SJCRH30 (cell line): Measurements from ENCODE around the gene HSPBAP1. TPM values are rescaled to one million over a fixed set of nuclear protein-coding genes. Genes with fewer than 3 reads are reported as not detected.

Experiments used
- DNase-seq, 2 experiments: peaks; one replicate each; pipeline ENCODE4 v3.0.0-alpha.2; 2015 to 2020
- H3K27ac ChIP-seq: fragments of 250-450 bp; sonication (Bioruptor Pico); 2 replicates; pipeline ENCODE4 v1.5.1; 2020; ENCODE audit warnings: mild to moderate bottlenecking, moderate library complexity
- H3K27me3 ChIP-seq: fragments of 250-450 bp; sonication (Bioruptor Pico); 2 replicates; pipeline ENCODE4 v1.5.1; 2020; ENCODE audit warnings: mild to moderate bottlenecking, moderate library complexity
- H3K36me3 ChIP-seq: fragments of 250-450 bp; sonication (Bioruptor Pico); 2 replicates; pipeline ENCODE4 v1.5.1; 2020; ENCODE audit warnings: mild to moderate bottlenecking, moderate library complexity
- H3K4me1 ChIP-seq: fragments of 250-450 bp; sonication (Bioruptor Pico); 2 replicates; pipeline ENCODE4 v1.5.1; 2020; ENCODE audit warnings: mild to moderate bottlenecking, moderate library complexity
- H3K4me3 ChIP-seq: fragments of 250-450 bp; sonication (Bioruptor Pico); 2 replicates; pipeline ENCODE4 v1.5.1; 2020; ENCODE audit warnings: mild to moderate bottlenecking, moderate library complexity
- H3K9me3 ChIP-seq: fragments of 250-450 bp; sonication (Bioruptor Pico); replicated peaks from 2 replicates; pipeline ENCODE4 v1.5.1; 2020; ENCODE audit warnings: mild to moderate bottlenecking, moderate library complexity
- total RNA-seq: library from RNA; depleted of rRNA; stranded (reverse); fragments of >200 nt; shearing (Covaris generic); gene quantifications from 2 replicates; pipeline ENCODE4 v1.2.3, GENCODE V29; 2014

Gene HSPBAP1
- total RNA-seq, 1 experiment from 2014 or later = 14.2 TPM

DNA sequence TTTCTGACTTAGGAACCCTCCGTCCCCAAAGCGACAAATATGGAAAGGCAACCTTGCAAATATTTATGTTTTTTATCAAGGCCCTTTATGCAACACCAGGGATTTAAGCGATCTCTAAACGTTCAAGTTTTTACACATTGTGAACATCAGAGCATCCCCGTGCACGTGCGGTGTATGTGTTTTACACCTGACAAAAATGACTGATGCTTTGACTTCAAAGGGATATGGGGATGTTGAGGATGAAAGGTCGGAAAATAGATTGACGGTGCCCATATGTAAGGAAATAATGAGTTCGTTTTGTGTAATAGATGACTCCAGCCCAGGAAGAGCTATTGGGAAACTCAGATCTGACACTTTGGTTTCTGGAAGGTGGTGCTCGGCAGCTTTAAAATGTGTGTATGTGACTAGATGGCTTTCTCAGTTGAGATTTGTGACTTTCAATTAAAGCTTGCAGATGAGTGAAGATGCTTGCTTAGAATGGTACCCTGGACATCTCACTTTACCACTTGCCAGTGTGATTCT lies 2.1 kb upstream of the HSPBAP1 start:
- peak overlapping the region; percentile 90; the same call in 1 of the 2 replicates for H3K27ac ChIP-seq

DNA sequence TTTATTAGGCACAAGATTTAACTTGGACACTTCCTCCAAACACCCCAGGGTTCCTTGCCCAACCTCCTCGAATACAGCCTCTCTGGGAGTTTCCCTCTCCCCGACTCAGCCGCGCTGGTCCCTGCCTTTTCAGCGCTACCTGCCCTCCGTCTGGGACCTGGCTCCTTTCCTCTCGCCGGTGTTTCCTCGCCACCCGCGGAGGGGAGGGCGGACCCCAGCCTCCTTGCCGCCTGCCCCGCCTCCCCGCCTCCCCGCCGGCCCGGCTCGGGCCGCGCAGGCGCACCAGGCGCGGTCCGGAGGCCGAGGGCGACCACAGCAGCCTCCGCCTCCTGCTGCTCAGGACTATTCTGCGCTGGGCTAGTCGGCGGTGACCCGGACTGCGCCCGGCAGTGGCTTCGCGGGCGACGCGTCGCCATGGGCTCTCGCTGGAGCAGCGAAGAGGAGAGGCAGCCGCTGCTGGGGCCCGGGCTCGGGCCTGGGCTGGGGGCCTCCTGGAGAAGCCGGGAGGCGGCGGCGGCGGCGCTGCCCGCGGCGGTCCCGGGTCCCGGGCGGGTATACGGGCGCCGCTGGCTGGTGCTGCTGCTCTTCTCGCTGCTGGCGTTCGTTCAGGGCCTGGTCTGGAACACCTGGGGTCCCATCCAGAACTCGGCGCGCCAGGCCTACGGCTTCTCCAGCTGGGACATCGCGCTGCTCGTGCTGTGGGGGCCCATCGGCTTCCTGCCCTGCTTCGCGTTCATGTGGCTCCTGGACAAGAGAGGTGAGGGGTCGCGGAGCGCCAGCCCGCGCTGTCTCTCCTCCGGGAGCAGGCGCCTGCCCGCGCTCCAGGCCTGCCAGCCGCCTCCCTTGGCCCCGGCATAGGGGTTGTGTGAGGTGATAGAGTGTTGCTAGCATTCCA lies 1.4 kb upstream of the HSPBAP1 start, which contains the start of gene SLC49A4:
TSS of gene SLC49A4 (plus strand) at position 291 of the 895 bp plus-strand sequence. CDS start at position 415, 124 bp downstream.
- Histone ChIP-seq H3K36me3 (no peaks in the 10 kb centered on the region), H3K27ac (peak within 1 kb of the TSS; percentile 90), H3K4me3 (peak within 1 kb of the TSS; percentile 88), H3K4me1 (no peaks in the 10 kb centered on the region; the same call in 1 of the 2 replicates), H3K27me3 (no peaks in the 10 kb centered on the region), H3K9me3 (no peaks in the 10 kb centered on the region)
- peak; percentile 78 to 86 for DNase-seq

More for the DNA sequence above, 2.1 kb upstream of the HSPBAP1 start:
- H3K4me1 ChIP-seq = no peaks in the 10 kb centered on the region; the same call in 1 of the 2 replicates
- H3K9me3 ChIP-seq = no peaks in the 10 kb centered on the region
- no peak for DNase-seq
- H3K36me3 ChIP-seq = no peaks in the 10 kb centered on the region
- peak overlapping the region; percentile 88 for H3K4me3 ChIP-seq
- H3K27me3 ChIP-seq = no peaks in the 10 kb centered on the region

DNA sequence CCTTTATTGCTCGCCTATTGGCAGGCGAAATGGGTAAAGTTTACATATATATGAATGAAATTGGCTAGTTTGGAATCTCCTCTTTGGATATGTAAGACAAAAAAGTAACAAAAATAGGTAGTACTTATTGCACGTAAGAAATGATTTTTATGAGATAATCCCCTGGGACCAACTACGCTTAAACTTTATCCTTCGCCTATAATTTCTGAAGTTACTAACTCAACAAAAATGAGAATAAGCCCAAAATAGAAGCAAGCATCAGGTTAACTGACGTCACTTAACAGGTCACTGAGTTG lies 800 bp upstream of the HSPBAP1 start:
- Histone ChIP-seq H3K27me3 (no peaks in the 10 kb centered on the region), H3K27ac (peak overlapping the region; percentile 90), H3K4me3 (peak overlapping the region; percentile 88), H3K9me3 (no peaks in the 10 kb centered on the region), H3K36me3 (no peaks in the 10 kb centered on the region), H3K4me1 (no peaks in the 10 kb centered on the region; the same call in 1 of the 2 replicates)
- DNase-seq = no peak

DNA sequence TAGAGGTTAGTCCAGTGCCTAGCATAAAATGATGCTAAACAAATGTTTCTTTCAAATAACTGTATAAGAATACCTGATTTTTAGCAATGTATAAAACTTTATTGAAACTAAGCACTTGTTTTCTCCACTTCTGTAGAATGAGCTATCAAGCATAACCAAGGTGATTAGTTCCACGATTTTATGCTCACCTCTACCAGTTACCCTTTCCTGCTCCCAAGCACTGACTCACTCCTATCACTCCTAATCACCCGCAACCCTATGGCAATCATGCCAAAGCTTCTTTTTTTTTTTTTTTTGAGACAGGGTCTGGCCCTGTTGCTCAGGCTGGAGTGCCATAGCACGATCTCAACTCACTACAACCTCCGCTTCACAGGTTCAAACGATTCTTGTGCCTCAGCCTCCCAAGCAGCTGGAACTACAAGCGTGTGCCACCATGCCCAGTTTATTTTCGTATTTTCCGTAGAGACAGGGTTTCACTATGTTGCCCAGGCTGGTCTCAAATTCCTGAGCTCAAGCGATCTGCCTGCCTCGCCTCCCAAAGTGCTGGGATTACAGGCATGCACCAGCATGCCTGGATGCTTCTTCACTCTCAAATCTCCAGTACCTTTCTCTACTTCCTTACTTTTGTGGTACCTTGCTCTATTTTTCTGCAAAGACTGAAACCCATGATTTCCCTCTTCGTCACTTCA lies 3.9 kb downstream of the HSPBAP1 start:
- Histone ChIP-seq H3K27me3 (no peaks in the 10 kb centered on the region), H3K9me3 (no peaks in the 10 kb centered on the region), H3K4me1 (no peaks in the 10 kb centered on the region), H3K27ac (no peak overlapping the region), H3K4me3 (no peak overlapping the region), H3K36me3 (no peaks in the 10 kb centered on the region)
- no peak for DNase-seq

DNA sequence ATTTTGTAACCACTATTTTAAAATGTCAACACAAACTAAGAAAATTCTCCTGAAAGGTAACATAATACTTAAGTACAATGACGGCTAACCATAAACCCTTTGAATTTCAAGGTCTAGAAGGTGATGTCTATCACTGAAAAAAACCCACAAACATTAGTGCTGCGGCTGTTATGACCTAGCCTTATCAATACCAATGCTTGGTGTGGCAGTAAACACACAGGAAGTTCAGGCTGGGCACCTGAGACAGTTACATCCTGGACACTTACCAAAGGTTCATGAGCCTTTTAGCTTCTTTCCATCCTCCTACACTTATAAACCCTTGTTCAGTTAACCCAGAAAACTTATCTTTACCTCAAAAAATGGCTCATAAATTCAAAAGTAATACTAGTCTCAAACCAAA lies 5.8 kb downstream of the HSPBAP1 start:
- Histone ChIP-seq H3K4me3 (no peak overlapping the region), H3K27me3 (no peaks in the 10 kb centered on the region), H3K9me3 (no peaks in the 10 kb centered on the region), H3K4me1 (no peaks in the 10 kb centered on the region), H3K36me3 (no peaks in the 10 kb centered on the region), H3K27ac (no peak overlapping the region)
- no peak for DNase-seq

DNA sequence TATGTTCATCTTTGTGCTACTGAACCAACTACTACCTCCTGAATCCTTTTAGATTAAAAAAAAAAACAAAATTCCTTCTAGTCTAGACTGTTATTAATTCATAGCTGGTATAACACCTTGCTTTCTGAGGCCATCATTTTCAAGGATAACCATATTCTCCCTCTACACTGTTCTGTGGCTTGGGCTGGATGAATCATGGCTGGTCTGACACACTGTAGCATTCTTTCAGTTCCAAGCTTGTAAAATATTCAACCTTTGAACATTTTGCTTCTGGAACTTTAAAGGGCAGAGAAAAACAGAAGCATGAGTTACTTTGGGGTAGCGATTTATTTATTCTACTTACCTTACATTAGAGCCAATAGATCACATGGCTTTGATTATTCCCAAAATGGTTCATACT lies 7.6 kb downstream of the HSPBAP1 start:
- no peaks in the 10 kb centered on the region for H3K36me3 ChIP-seq
- no peaks in the 10 kb centered on the region for H3K27me3 ChIP-seq
- no peak for DNase-seq
- H3K9me3 ChIP-seq = no peaks in the 10 kb centered on the region
- H3K4me3 ChIP-seq = no peak overlapping the region
- no peak overlapping the region for H3K27ac ChIP-seq
- H3K4me1 ChIP-seq = no peaks in the 10 kb centered on the region

DNA sequence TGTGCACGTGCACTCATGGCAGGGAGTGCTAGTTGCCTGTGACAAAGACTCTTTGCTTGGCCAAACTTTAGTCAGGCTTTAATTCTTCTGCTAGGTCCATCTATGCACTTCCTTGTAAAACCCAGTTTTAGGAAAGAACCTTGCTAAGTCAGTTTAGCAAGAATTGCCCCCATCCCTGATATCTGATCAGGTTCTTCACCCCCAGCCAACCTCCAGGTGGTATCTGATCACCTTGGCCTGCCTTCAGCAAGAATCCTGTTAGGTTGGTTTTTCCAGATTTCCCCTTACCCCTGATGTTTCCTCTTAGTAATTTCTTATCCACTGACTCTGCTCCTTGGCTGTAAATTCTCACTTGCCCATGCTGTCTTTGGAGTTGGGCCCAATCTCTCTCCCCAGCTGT lies 8.4 kb downstream of the HSPBAP1 start:
- no peak overlapping the region for H3K27ac ChIP-seq
- no peaks in the 10 kb centered on the region for H3K4me1 ChIP-seq
- no peaks in the 10 kb centered on the region for H3K9me3 ChIP-seq
- no peak overlapping the region for H3K4me3 ChIP-seq
- DNase-seq = no peak
- H3K27me3 ChIP-seq = no peaks in the 10 kb centered on the region
- H3K36me3 ChIP-seq = no peaks in the 10 kb centered on the region

DNA sequence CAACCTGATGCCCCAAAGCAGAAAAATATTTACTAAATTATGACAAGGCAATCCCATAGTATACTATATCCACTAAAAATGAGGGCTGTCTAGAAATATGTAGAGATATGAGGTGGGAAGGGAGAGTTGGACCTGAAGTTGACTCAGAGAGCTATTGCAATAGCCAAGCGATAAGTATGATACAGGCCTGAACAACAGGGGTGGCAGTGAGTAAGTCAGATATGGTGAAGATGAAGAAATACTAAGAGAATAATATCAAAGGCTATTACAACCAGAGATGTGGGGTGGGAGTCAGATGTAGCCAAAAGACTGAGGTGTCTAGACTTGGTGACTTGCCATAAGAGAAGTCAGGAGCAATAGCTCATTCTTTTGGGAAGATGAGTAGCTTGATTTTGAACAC lies 9.2 kb downstream of the HSPBAP1 start:
- Histone ChIP-seq H3K4me3 (no peak overlapping the region), H3K27ac (no peak overlapping the region), H3K27me3 (no peaks in the 10 kb centered on the region), H3K4me1 (no peaks in the 10 kb centered on the region), H3K9me3 (no peaks in the 10 kb centered on the region), H3K36me3 (no peaks in the 10 kb centered on the region)
- DNase-seq = no peak

DNA sequence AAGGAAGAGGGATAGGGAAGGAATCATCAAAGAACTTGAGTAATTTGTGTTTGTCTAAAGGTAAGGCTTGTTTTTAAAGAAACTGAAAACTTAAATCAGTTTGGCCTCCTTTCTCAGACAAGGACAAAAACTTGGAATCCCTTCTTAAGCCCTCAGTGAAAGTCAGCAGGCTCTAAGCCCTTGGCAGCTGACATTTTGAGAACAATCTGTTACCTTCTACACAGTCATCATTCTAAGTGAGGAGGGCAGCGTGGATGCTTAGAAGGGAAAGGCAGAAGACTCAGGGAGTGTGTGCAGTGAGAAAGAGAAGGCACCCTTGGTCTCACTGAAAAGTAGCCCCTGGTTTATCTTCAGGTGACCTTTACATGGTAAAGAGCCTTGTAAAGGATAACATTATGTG lies 10.8 kb downstream of the HSPBAP1 start:
- Histone ChIP-seq H3K9me3 (no peaks in the 10 kb centered on the region), H3K4me1 (no peaks in the 10 kb centered on the region), H3K27me3 (no peaks in the 10 kb centered on the region), H3K36me3 (no peaks in the 10 kb centered on the region), H3K4me3 (no peak overlapping the region), H3K27ac (no peak overlapping the region)
- no peak for DNase-seq

DNA sequence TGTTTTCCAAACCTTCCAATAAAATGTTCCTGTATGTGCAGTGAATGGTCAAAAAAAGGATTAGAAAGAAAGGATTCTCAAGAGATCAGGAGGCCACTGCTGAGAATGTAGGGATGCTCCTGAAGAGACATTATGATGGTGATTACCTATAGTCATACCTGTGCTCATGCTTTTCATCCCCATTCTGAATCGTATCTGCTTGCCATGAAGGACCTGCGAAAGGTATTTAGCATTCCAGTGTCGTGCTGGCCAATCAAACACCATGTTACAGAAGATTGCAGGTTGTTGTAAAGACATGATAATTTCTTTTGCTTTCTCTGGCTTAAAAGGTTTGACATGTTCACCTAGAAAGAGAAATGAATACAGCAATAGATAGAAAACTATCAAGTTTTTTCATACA lies 16.1 kb downstream of the HSPBAP1 start:
- Histone ChIP-seq H3K27me3 (no peaks in the 10 kb centered on the region), H3K4me3 (no peak overlapping the region), H3K9me3 (no peaks in the 10 kb centered on the region), H3K27ac (no peak overlapping the region), H3K36me3 (0 out of 2 replicates have a peak, but pooled peaks cover 2% of the 10 kb centered on the region), H3K4me1 (no peaks in the 10 kb centered on the region)
- no peak for DNase-seq

DNA sequence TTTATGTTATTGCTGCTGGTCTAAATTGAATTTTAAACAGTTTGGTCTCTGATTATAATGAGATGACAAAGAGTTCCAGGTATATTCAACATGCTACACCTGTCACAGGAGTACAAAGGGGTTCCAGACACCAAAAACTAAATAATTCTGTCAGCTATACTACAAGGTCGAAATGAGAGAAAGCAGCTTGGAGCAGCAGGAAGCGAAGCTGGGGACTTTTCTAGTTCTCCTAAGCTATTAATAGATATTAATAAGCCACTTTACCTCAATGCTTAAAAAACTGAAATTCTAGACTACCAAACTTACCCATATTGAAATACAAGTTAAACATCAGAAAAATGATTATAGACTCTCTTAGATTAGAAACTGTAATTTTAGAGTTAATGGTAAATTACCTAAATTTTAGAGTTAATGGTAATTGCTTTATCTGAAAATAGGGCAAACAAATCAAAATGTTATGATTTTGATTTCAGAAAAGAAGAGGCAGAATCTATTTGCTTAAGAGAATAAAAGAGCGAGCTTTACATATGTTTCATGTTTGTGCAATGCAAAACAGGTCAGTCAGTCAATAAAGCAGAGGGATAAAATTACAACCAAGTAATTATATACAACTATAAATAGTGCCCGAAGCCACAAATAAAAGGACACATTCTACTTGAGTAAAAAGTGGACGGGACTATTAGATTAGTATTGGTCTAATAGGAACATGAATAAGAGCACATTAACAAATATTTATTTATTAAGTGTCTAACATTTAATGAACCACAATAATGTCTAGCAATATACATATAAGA lies 16.8 kb downstream of the HSPBAP1 start:
- H3K9me3 ChIP-seq = no peaks in the 10 kb centered on the region
- no peak overlapping the region for H3K4me3 ChIP-seq
- DNase-seq = no peak

DNA sequence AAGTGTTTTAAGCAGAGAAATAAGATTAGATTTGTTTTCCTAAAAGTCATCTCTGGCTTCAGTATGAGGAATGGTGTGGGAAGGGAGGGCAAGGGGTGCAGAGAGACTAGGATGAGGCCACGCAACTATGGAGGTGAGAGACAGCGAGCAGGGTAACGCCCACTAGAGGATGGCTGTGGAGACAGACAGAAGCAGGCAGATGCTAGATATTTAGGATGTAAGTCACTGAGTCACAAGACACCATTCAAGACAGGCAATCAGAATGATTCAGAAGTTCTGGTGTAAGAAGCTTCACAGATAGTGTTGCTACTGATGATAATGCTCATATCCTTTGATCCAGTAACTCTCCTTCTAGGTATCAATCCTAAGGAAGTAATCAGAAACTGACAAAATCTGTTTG lies 19.1 kb downstream of the HSPBAP1 start:
- Histone ChIP-seq H3K27me3 (no peaks in the 10 kb centered on the region), H3K4me1 (no peaks in the 10 kb centered on the region), H3K27ac (no peak overlapping the region), H3K9me3 (no peaks in the 10 kb centered on the region), H3K4me3 (no peak overlapping the region), H3K36me3 (peaks cover 2% of the 10 kb centered on the region; the same call in 1 of the 2 replicates)
- no peak for DNase-seq

More for the DNA sequence above, 16.8 kb downstream of the HSPBAP1 start:
- Histone ChIP-seq H3K27ac (no peak overlapping the region), H3K4me1 (no peaks in the 10 kb centered on the region), H3K27me3 (no peaks in the 10 kb centered on the region), H3K36me3 (peaks cover 2% of the 10 kb centered on the region; the same call in 1 of the 2 replicates)

DNA sequence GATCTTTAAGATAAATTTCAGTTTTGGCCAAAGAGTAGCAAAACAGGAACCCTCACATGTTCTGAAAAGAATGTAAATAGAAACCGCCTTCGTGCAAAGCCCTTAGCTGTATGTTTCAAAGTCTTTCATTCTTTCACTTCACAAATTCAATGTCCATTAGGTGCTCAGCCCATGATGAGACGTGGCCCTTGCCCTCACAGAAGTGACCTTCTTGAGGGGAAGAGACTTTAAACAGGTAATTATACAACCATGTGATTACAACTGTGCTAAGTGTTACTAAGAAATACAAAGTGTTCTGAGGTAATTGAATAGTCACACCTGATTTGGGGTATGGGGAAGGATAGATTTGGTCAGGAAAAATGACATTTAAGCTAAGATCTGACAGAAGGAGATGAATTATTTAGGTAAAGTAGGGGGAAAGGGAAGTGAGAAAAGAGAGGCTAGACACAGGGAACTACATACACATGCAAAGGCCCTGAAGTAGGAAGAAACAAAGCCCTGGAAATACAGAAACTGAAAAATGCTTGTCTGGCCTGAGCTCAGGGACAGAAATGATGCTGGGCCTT lies 19.6 kb downstream of the HSPBAP1 start:
- DNase-seq = no peak
- H3K27ac ChIP-seq = no peak overlapping the region
- H3K27me3 ChIP-seq = no peaks in the 10 kb centered on the region
- no peaks in the 10 kb centered on the region for H3K9me3 ChIP-seq
- H3K4me3 ChIP-seq = no peak overlapping the region
- H3K4me1 ChIP-seq = no peaks in the 10 kb centered on the region
- H3K36me3 ChIP-seq = peaks cover 2% of the 10 kb centered on the region; the same call in 1 of the 2 replicates

DNA sequence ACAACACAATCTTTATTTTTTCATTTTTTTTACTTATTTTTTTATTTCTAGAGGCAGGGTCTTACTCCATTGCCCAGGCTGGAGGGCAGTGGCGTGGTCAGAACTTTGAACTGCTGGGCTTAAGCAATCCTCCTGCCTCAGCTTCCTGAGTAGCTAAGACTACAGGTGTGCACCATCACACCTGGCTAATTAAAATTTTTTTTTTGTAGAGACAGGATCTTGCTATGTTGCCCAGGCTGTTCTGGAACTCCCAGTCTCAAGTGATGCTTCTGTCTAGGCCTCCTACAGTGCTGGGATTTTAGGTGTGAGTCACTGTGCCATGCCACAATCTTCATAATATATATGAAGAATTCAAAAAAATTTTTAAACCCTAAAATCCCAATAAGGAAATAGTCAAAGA lies 20.8 kb downstream of the HSPBAP1 start:
- peaks cover 2% of the 10 kb centered on the region; the same call in 1 of the 2 replicates for H3K36me3 ChIP-seq
- no peaks in the 10 kb centered on the region for H3K4me1 ChIP-seq
- H3K9me3 ChIP-seq = no peaks in the 10 kb centered on the region
- no peak overlapping the region for H3K4me3 ChIP-seq
- H3K27ac ChIP-seq = no peak overlapping the region
- DNase-seq = no peak
- no peaks in the 10 kb centered on the region for H3K27me3 ChIP-seq
